Tibial nerve (tissue), 4 donors: Measurements from ENCODE around the gene MAN1A2. TPM values are rescaled to one million over a fixed set of nuclear protein-coding genes. Genes with fewer than 3 reads are reported as not detected.

Source experiments
- DNase-seq, 2 donors: peaks; one replicate each; pipeline ENCODE4 v3.0.0-alpha.2; 2019; ENCODE audit warnings: low spot score in 2 of 2
- H3K27ac ChIP-seq, 4 donors: fragments of 200-600 bp; sonication (generic) in 3 of 4; one replicate each; pipeline ENCODE4 v1.5.1; 2017 to 2019; ENCODE audit warnings: mild to moderate bottlenecking in 1 of 4
- H3K27me3 ChIP-seq, 2 donors: fragments of 200-600 bp; sonication (generic) in 1 of 2; one replicate each; pipeline versions ENCODE4 v1.5.1 to v1.6.0; 2017 to 2019
- H3K36me3 ChIP-seq, 3 donors: fragments of 200-600 bp; sonication (generic); one replicate each; pipeline ENCODE4 v1.5.1; 2018 to 2019
- H3K4me1 ChIP-seq, 4 donors: fragments of 200-600 bp; sonication (generic) in 3 of 4; one replicate each; pipeline ENCODE4 v1.5.1; 2017 to 2019
- H3K4me3 ChIP-seq, 4 donors: fragments of 200-600 bp; sonication (generic) in 3 of 4; one replicate each; pipeline ENCODE4 v1.5.1; 2017 to 2019; ENCODE audit warnings: mild to moderate bottlenecking in 1 of 4, moderate library complexity in 1 of 4
- H3K9me3 ChIP-seq, 4 donors: fragments of 200-600 bp; sonication (generic) in 3 of 4; one replicate each; pipeline ENCODE4 v1.5.1; 2017 to 2019
- CTCF ChIP-seq, 5 experiments: fragments of 200-600 bp in 3 of 5; fragments of 450-650 bp in 2 of 5; sonication (generic) in 3 of 5; IDR thresholded peaks; one replicate each; pipeline ENCODE4 v1.5.1; 2016 to 2019; ENCODE audit warnings: antibody characterized with exemption in 5 of 5, mild to moderate bottlenecking in 3 of 5, moderate library complexity in 2 of 5
- EP300 ChIP-seq, 2 donors: sonication (generic); formaldehyde crosslinking; IDR thresholded peaks; one replicate each; pipeline ENCODE4 v1.6.1; 2017; ENCODE audit warnings: antibody characterized with exemption in 2 of 2, mild to moderate bottlenecking in 1 of 2
- POLR2A ChIP-seq, 2 donors: fragments of 450-650 bp; IDR thresholded peaks; one replicate each; pipeline ENCODE4 v1.6.1; 2017; ENCODE audit warnings: antibody characterized with exemption in 2 of 2, mild to moderate bottlenecking in 2 of 2, moderate library complexity in 2 of 2
- WGBS, 2 donors: methylation state at CpG; one replicate each; pipeline ENCODE4 v1.1.5; 2018; 5-methylcytosine and 5-hydroxymethylcytosine counted together
- total RNA-seq, 4 donors: library from RNA; depleted of rRNA; stranded (reverse); fragments of >200 nt; gene quantifications; one replicate each; pipeline ENCODE4 v1.1.0, GENCODE V29; 2016

MAN1A2 gene
- total RNA-seq, 4 donors from 2014 or later: 31.4 to 65.7 (median 45.6) TPM

- no peak overlapping the region for H3K27ac ChIP-seq
- H3K36me3 ChIP-seq: peaks cover 0 to 61% (median 0%) of the 10 kb centered on the region in 3 donors
- H3K4me1 ChIP-seq: no peaks in the 10 kb centered on the region
- no peak overlapping the region for H3K4me3 ChIP-seq
- TF ChIP-seq POLR2A (IDR thresholded peaks at IDR 0.05) (no peak), CTCF (IDR thresholded peaks at IDR 0.05) (no peak), EP300 (IDR thresholded peaks at IDR 0.05) (no peak)
- no peaks in the 10 kb centered on the region for H3K27me3 ChIP-seq
- H3K9me3 ChIP-seq: peaks cover 0 to 27% (median 0%) of the 10 kb centered on the region in 4 donors
- no peak for DNase-seq
These were observed 111.8 kb downstream of the MAN1A2 start for GRCh38 chr1:117479086-117479485.

- H3K4me1 ChIP-seq: no peaks in the 10 kb centered on the region
- peaks cover 0 to 18% (median 0%) of the 10 kb centered on the region in 4 donors for H3K9me3 ChIP-seq
- no peak for TF ChIP-seq CTCF (IDR thresholded peaks at IDR 0.05)
- TF ChIP-seq EP300 (IDR thresholded peaks at IDR 0.05): no peak
- no peak for TF ChIP-seq POLR2A (IDR thresholded peaks at IDR 0.05)
- no peak for DNase-seq
- H3K4me3 ChIP-seq: no peak overlapping the region
- WGBS, 2 donors: 96% methylated on average over 1 of the region's 1 CpG
- H3K27me3 ChIP-seq: no peaks in the 10 kb centered on the region
- H3K27ac ChIP-seq: no peak overlapping the region
- H3K36me3 ChIP-seq: peaks cover 0 to 48% (median 0%) of the 10 kb centered on the region in 3 donors
These were observed 114.2 kb downstream of the MAN1A2 start for GRCh38 chr1:117481410-117481809.

GRCh38 chr1:117493906-117494305 lies 126.7 kb downstream of the MAN1A2 start:
- no peaks in the 10 kb centered on the region for H3K4me1 ChIP-seq
- DNase-seq: no peak
- H3K27me3 ChIP-seq: no peaks in the 10 kb centered on the region
- H3K4me3 ChIP-seq: no peak overlapping the region
- 77 to 78% methylated on average over 2 of the region's 2 CpGs for WGBS, 2 donors
- H3K9me3 ChIP-seq: no peaks in the 10 kb centered on the region
- TF ChIP-seq EP300 (IDR thresholded peaks at IDR 0.05) (no peak), CTCF (IDR thresholded peaks at IDR 0.05) (no peak), POLR2A (IDR thresholded peaks at IDR 0.05) (no peak)
- H3K36me3 ChIP-seq: peaks cover 0 to 20% (median 0%) of the 10 kb centered on the region in 3 donors
- no peak overlapping the region for H3K27ac ChIP-seq

GRCh38 chr1:117495068-117495467 lies 127.8 kb downstream of the MAN1A2 start:
- H3K4me3 ChIP-seq: no peak overlapping the region
- H3K4me1 ChIP-seq: no peaks in the 10 kb centered on the region
- no peaks in the 10 kb centered on the region for H3K9me3 ChIP-seq
- H3K27me3 ChIP-seq: no peaks in the 10 kb centered on the region
- no peak for TF ChIP-seq EP300 (IDR thresholded peaks at IDR 0.05)
- TF ChIP-seq POLR2A (IDR thresholded peaks at IDR 0.05): no peak
- no peak for TF ChIP-seq CTCF (IDR thresholded peaks at IDR 0.05)
- H3K27ac ChIP-seq: no peak overlapping the region
- WGBS, 2 donors: 95 to 97% methylated on average over 1 of the region's 1 CpG
- H3K36me3 ChIP-seq: peaks cover 0 to 24% (median 0%) of the 10 kb centered on the region in 3 donors
- no peak for DNase-seq

GRCh38 chr1:117499071-117499470 lies 131.8 kb downstream of the MAN1A2 start:
- Histone ChIP-seq H3K4me1 (no peaks in the 10 kb centered on the region), H3K9me3 (no peaks in the 10 kb centered on the region), H3K27ac (no peak overlapping the region), H3K36me3 (peaks cover 0 to 19% (median 0%) of the 10 kb centered on the region in 3 donors), H3K27me3 (no peaks in the 10 kb centered on the region), H3K4me3 (no peak overlapping the region)
- no peak for TF ChIP-seq POLR2A (IDR thresholded peaks at IDR 0.05)
- TF ChIP-seq CTCF (IDR thresholded peaks at IDR 0.05): no peak
- no peak for TF ChIP-seq EP300 (IDR thresholded peaks at IDR 0.05)
- no peak for DNase-seq
- 96 to 98% methylated on average over 2 of the region's 2 CpGs for WGBS, 2 donors
